ENCODE results near the gene C4orf33. TPM values are rescaled to one million over a fixed set of nuclear protein-coding genes. Genes with fewer than 3 reads are reported as not detected.

The C4orf33 gene, protein sequence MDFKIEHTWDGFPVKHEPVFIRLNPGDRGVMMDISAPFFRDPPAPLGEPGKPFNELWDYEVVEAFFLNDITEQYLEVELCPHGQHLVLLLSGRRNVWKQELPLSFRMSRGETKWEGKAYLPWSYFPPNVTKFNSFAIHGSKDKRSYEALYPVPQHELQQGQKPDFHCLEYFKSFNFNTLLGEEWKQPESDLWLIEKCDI
- total RNA-seq: 10 to 100 TPM in 1 of 2 experiments, 1 to 10 TPM in 1; 9.1 to 11.3 TPM
- 7.8 TPM for polyA plus RNA-seq (2013, experiment 1 of 2)
- polyA plus RNA-seq (2013, experiment 2 of 2): 9.5 TPM
- total RNA-seq: 1.6 to 24.1 (median 6.5) reads per million in 172 experiments

DNA sequence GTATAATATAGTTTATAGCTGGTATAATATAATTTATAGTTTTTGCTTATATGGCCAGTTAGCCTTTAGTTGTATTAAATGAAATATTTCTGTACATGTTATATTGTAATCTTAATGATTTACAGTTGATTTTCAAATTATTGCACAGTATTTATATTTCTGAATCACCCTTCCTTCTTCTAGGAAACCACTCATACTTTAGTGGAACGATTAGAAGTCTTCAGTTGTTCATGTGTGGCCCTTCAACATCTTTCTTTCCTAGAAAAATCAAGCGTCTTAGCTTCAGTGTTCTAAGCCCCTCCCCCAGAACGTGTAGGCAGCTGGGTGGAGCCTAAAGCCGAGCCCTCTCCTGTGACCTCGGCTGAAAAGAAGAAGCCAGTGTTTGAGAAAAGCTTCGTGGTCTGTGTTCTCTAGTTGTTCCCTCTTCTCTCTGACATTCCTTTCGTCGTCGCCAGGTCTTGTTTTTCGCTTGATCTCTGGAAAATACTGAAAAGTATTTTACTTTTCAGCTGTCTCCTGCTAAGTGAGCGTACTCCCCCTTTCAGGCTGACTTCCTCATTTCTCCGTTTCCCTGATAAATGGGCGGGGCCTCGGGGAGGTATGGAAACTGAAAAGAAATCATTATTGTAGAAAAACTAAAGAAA lies at the start of gene C4orf33:
C4orf33 (plus strand) TSS at position 342 of the 644 bp plus-strand sequence. CDS start 6,459 bp downstream, outside the sequence.
- ATAC-seq (ENCODE audit: poor library complexity): peak; percentile 41
- CTCF ChIA-PET: no interaction called here

DNA sequence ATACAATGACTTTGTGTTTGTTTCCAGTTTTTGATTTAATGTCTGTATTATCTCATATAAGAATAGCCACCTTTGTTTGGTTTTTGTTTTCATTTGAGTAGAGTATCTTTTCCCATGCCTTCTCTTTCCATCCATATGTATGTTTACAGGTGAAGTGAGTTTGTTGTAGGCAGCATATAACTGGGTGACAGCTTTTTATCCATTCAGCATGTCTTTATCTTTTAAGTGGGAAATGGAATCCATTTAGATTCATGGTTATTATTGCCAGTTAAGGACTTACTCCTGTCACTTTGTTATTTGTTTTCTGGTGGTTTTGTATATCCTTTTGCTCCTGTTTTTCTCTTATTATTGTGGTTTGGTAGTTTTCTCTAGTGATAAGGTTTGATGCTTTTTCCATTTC lies 36.9 kb upstream of the C4orf33 start:
- no peaks in the 10 kb centered on the region for H3K27me3 ChIP-seq (ENCODE audit: control insufficient read depth in 1 of 2, insufficient read depth in 2 of 2, low read length in 2 of 2)
- intact Hi-C loops (cut with DNase I, micrococcal nuclease): no loop called here
- no peaks in the 10 kb centered on the region for H3K4me1 Mint-ChIP-seq (ENCODE audit: low read depth)
- H3K27ac ChIP-seq (ENCODE audit: low read depth in 1 of 2, low read length in 2 of 2): no peak overlapping the region
- no peak overlapping the region for H3K27ac Mint-ChIP-seq
- no peak overlapping the region for H3K4me3 ChIP-seq (ENCODE audit: low read length)
- peaks cover 79% of the 10 kb centered on the region for H3K36me3 Mint-ChIP-seq (ENCODE audit: low read depth)
- peaks cover 35 to 82% of the 10 kb centered on the region in 2 experiments for H3K9me3 ChIP-seq (ENCODE audit: control insufficient read depth in 1 of 2, insufficient read depth in 1 of 2, low read length in 2 of 2)
- H3K27me3 Mint-ChIP-seq: no peaks in the 10 kb centered on the region
- H3K9me3 Mint-ChIP-seq: peaks cover 37% of the 10 kb centered on the region
- H3K36me3 ChIP-seq (ENCODE audit: insufficient read depth, low read length): no peaks in the 10 kb centered on the region
- ATAC-seq (ENCODE audit: poor library complexity) (no peak), DNase-seq (no peak)
- TF ChIP-seq, protein P1, sequence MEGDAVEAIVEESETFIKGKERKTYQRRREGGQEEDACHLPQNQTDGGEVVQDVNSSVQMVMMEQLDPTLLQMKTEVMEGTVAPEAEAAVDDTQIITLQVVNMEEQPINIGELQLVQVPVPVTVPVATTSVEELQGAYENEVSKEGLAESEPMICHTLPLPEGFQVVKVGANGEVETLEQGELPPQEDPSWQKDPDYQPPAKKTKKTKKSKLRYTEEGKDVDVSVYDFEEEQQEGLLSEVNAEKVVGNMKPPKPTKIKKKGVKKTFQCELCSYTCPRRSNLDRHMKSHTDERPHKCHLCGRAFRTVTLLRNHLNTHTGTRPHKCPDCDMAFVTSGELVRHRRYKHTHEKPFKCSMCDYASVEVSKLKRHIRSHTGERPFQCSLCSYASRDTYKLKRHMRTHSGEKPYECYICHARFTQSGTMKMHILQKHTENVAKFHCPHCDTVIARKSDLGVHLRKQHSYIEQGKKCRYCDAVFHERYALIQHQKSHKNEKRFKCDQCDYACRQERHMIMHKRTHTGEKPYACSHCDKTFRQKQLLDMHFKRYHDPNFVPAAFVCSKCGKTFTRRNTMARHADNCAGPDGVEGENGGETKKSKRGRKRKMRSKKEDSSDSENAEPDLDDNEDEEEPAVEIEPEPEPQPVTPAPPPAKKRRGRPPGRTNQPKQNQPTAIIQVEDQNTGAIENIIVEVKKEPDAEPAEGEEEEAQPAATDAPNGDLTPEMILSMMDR (IDR thresholded peaks at IDR 0.05): no peak
- H3K4me3 Mint-ChIP-seq: no peak overlapping the region
- no peaks in the 10 kb centered on the region for H3K4me1 ChIP-seq (ENCODE audit: insufficient read depth, low read length)
- POLR2A ChIA-PET: no interaction called here
- CTCF ChIA-PET: no interaction called here

More for the DNA sequence above, at the start of gene C4orf33:
- H3K4me1 ChIP-seq (ENCODE audit: insufficient read depth, low read length): peaks cover 12% of the 10 kb centered on the region
- Mint-ChIP-seq H3K36me3 (ENCODE audit: low read depth) (peaks cover 5% of the 10 kb centered on the region), H3K27me3 (no peaks in the 10 kb centered on the region), H3K27ac (peak within 1 kb of the TSS; percentile 92), H3K4me3 (peak within 1 kb of the TSS; percentile 94), H3K4me1 (ENCODE audit: low read depth) (peaks cover 30% of the 10 kb centered on the region), H3K9me3 (no peaks in the 10 kb centered on the region)
- peak within 1 kb of the TSS; percentile 69 to 74 for H3K27ac ChIP-seq (ENCODE audit: low read depth in 1 of 2, low read length in 2 of 2)
- peak within 1 kb of the TSS; percentile 65 for H3K4me3 ChIP-seq (ENCODE audit: low read length)
- no peaks in the 10 kb centered on the region for H3K9me3 ChIP-seq (ENCODE audit: control insufficient read depth in 1 of 2, insufficient read depth in 1 of 2, low read length in 2 of 2)
- no peaks in the 10 kb centered on the region for H3K27me3 ChIP-seq (ENCODE audit: control insufficient read depth in 1 of 2, insufficient read depth in 2 of 2, low read length in 2 of 2)
- TF ChIP-seq, protein P1 (IDR thresholded peaks at IDR 0.05): no peak
- H3K36me3 ChIP-seq (ENCODE audit: insufficient read depth, low read length): no peaks in the 10 kb centered on the region
- DNase-seq: peak; percentile 47 to 89 (median 66)
- intact Hi-C loops (cut with DNase I, micrococcal nuclease): loop anchor here (5.0 to 10.0 kb wide), 5 partner anchors 51 to 1214 kb away; partner anchors contain the start of genes PGRMC2 (in 2 of the 2), ABHD18 (in 1 of the 2), MFSD8 (in 1 of the 2) and PLK4 (in 1 of the 2)
- POLR2A ChIA-PET: interaction anchor here (1.2 to 1.8 kb wide), 3 partner anchors 53 to 1035 kb away, joined by 3 to 10 read pairs (median 6); partner anchors contain the start of gene LARP1B

DNA sequence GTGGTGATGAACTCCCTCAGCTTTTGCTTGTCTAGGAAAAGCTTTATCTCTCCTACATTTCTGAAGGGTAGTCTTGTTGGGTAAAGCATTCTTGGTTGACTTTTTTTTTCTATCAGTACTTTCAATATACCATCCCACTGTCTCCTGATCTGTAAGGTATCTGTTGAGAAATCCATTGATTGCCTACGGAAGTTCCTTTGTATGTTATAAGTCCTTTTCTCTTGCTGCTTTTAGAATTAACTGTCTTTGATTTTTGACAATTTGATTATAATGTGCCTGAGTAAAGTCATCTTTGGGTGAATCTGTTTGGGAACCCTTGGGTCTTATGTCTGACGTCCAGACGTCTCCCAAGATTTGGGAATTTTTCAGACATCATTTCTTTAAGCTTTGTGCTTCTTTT lies 33.4 kb upstream of the C4orf33 start:
- Mint-ChIP-seq H3K36me3 (ENCODE audit: low read depth) (peaks cover 88% of the 10 kb centered on the region), H3K4me1 (ENCODE audit: low read depth) (no peaks in the 10 kb centered on the region), H3K27me3 (no peaks in the 10 kb centered on the region), H3K27ac (no peak overlapping the region), H3K4me3 (no peak overlapping the region), H3K9me3 (peaks cover 32% of the 10 kb centered on the region)
- H3K27ac ChIP-seq (ENCODE audit: low read depth in 1 of 2, low read length in 2 of 2): no peak overlapping the region
- intact Hi-C loops (cut with DNase I, micrococcal nuclease): no loop called here
- H3K27me3 ChIP-seq (ENCODE audit: control insufficient read depth in 1 of 2, insufficient read depth in 2 of 2, low read length in 2 of 2): no peaks in the 10 kb centered on the region
- no peak for ATAC-seq (ENCODE audit: poor library complexity)
- no peak overlapping the region for H3K4me3 ChIP-seq (ENCODE audit: low read length)
- no peaks in the 10 kb centered on the region for H3K4me1 ChIP-seq (ENCODE audit: insufficient read depth, low read length)
- TF ChIP-seq, protein P1 (IDR thresholded peaks at IDR 0.05): no peak
- CTCF ChIA-PET: interaction anchor here (1.1 kb wide), 1 partner anchor 11 kb away, joined by 3 read pairs; no protein-coding TSS in a partner anchor
- no peaks in the 10 kb centered on the region for H3K36me3 ChIP-seq (ENCODE audit: insufficient read depth, low read length)
- POLR2A ChIA-PET: no interaction called here
- DNase-seq: no peak
- peaks cover 23 to 53% of the 10 kb centered on the region in 2 experiments for H3K9me3 ChIP-seq (ENCODE audit: control insufficient read depth in 1 of 2, insufficient read depth in 1 of 2, low read length in 2 of 2)
